SHP77 (cell line): ENCODE results near the gene NHEJ1.
A peak's percentile ranks its signal among the peaks of the same experiment; 100 is the strongest.
"Not testable (repeated sequence)": the region's sequence is repeated elsewhere in the genome, so short reads cannot be mapped to it uniquely, and the experiment has no call there.

Experiments used
- DNase-seq, 2 experiments: peaks; one replicate each; lab custom pipeline; 2025; lab: John Stamatoyannopoulos, UW

Gene NHEJ1

GRCh38 chr2:219160186-219161017, at the start of gene NHEJ1:
TSS of gene NHEJ1 (minus strand) at chr2:219160815. CDS start at chr2:219158362, 2,453 bp downstream.
- DNase-seq = peak; percentile 86 to 87

GRCh38 chr2:219209236-219210195, 48.9 kb upstream of the NHEJ1 start:
- DNase-seq = no peak

- DNase-seq = peak in 1 of 2 experiments; percentile 46
These were observed 47.5 kb upstream of the NHEJ1 start for GRCh38 chr2:219207884-219208740.

GRCh38 chr2:219207134-219207883, 46.7 kb upstream of the NHEJ1 start:
- DNase-seq = peak in 1 of 2 experiments; percentile 58

GRCh38 chr2:219206328-219207133, 45.9 kb upstream of the NHEJ1 start, which contains the start of gene ZFAND2B:
TSS of gene ZFAND2B (plus strand) at chr2:219206782. CDS start at chr2:219206988, 206 bp downstream.
- DNase-seq = peak; percentile 86 to 92

- no peak for DNase-seq
These were observed 45.3 kb upstream of the NHEJ1 start for GRCh38 chr2:219205981-219206327.

- DNase-seq = no peak
These were observed 44.5 kb upstream of the NHEJ1 start for GRCh38 chr2:219205165-219205538.

- DNase-seq = no peak
These were observed 44.0 kb upstream of the NHEJ1 start for GRCh38 chr2:219204425-219205164.

- not testable (repeated sequence) for DNase-seq
These were observed 40.7 kb upstream of the NHEJ1 start for GRCh38 chr2:219201331-219201730.

GRCh38 chr2:219200502-219201326, 40.1 kb upstream of the NHEJ1 start:
- peak; percentile 15 to 20 for DNase-seq

GRCh38 chr2:219199470-219200211, 39.0 kb upstream of the NHEJ1 start:
- DNase-seq = no peak

- DNase-seq = no peak
These were observed 38.4 kb upstream of the NHEJ1 start for GRCh38 chr2:219198974-219199373.

- no peak for DNase-seq
These were observed 36.8 kb upstream of the NHEJ1 start for GRCh38 chr2:219197388-219197787.

- no peak for DNase-seq
These were observed 26.3 kb upstream of the NHEJ1 start for GRCh38 chr2:219186754-219187456.

GRCh38 chr2:219184121-219184520, 23.5 kb upstream of the NHEJ1 start:
- no peak for DNase-seq

GRCh38 chr2:219183151-219183772, 22.6 kb upstream of the NHEJ1 start:
- no peak for DNase-seq
